Measurements from ENCODE around the gene PLCB2.

Gene PLCB2

GRCh38 chr15:40275523-40275922 is 32.2 kb downstream of the PLCB2 start:
- H3K4me3 ChIP-seq (ENCODE audit: low read depth, low read length), result no peak overlapping the region
- TF ChIP-seq, protein P1, sequence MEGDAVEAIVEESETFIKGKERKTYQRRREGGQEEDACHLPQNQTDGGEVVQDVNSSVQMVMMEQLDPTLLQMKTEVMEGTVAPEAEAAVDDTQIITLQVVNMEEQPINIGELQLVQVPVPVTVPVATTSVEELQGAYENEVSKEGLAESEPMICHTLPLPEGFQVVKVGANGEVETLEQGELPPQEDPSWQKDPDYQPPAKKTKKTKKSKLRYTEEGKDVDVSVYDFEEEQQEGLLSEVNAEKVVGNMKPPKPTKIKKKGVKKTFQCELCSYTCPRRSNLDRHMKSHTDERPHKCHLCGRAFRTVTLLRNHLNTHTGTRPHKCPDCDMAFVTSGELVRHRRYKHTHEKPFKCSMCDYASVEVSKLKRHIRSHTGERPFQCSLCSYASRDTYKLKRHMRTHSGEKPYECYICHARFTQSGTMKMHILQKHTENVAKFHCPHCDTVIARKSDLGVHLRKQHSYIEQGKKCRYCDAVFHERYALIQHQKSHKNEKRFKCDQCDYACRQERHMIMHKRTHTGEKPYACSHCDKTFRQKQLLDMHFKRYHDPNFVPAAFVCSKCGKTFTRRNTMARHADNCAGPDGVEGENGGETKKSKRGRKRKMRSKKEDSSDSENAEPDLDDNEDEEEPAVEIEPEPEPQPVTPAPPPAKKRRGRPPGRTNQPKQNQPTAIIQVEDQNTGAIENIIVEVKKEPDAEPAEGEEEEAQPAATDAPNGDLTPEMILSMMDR (IDR thresholded peaks at IDR 0.05; ENCODE audit: control insufficient read depth, extremely low read depth, insufficient read depth), result no peak
- DNase-seq (ENCODE audit: low read depth), result no peak

DNA sequence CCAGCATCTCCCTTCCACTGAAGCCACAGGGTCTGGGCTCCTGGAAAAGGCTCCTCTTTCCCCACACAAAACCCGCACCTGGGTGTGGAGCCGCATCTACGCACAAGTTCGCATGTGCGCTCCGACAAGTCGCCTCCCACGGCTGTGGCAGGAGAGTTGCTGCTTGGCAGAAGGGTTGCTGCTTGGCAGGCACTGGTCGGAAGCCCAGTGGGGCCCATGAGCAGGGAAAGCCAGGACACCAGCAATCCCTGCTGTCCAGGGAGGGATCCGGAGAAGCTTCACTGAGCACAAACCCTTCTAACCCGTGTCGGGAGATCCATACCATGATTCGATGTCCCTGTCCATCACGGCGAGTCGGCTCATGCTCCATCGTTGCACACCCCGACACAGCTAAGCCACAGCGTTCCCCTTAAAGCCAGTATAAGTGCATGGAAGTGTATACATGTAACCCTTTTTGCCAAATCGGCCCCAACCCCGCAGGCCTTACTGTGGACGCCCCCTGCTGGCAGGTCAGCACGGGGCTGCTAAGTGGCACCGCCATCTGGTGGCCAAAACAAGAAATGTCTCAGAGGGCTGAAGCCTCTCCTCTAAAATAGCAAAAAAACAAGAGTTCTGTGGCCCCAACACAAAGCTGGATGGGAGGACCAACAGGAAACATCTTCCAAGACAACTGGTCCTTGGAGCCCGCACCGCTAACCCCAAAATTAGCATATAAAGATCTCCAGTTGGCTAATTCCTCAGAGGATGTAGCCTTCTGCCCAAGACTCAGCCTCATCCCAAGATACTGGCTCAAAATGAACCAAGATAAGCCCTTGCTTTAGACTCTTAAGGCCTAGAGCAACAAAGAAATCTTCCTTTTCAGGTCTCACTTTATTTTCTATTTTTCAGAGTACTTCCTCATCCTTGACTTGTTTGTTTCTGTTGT is 33.1 kb downstream of the PLCB2 start:
- no peak overlapping the region for H3K4me3 ChIP-seq (ENCODE audit: low read depth, low read length)
- TF ChIP-seq, protein P1 (IDR thresholded peaks at IDR 0.05; ENCODE audit: control insufficient read depth, extremely low read depth, insufficient read depth), result peak; percentile 100
- DNase-seq (ENCODE audit: low read depth), result peak; percentile 43

DNA sequence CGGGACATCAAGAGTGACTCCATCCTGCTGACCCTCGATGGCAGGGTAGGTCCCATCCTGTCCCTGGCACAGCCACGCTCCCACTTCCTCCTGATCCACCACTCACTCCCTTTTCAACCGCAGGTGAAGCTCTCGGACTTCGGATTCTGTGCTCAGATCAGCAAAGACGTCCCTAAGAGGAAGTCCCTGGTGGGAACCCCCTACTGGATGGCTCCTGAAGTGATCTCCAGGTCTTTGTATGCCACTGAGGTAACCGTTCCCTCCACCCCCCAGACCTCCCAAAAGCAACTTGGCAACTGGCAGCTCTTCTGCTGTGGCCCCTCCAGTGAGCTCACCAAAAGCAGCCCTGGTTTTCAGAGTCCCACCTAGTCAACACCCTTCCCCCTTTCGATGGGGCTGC is 34.3 kb downstream of the PLCB2 start:
- TF ChIP-seq, protein P1 (IDR thresholded peaks at IDR 0.05; ENCODE audit: control insufficient read depth, extremely low read depth, insufficient read depth), result no peak
- no peak for DNase-seq (ENCODE audit: low read depth)

GRCh38 chr15:40272485-40273056 is 35.2 kb downstream of the PLCB2 start:
- no peak for DNase-seq (ENCODE audit: low read depth)
- TF ChIP-seq, protein P1 (IDR thresholded peaks at IDR 0.05; ENCODE audit: control insufficient read depth, extremely low read depth, insufficient read depth), result peak; percentile 35
- H3K4me3 ChIP-seq (ENCODE audit: low read depth, low read length), result no peak overlapping the region

More for the DNA sequence above, 34.3 kb downstream of the PLCB2 start:
- H3K4me3 ChIP-seq (ENCODE audit: low read depth, low read length), result no peak overlapping the region

- H3K4me3 ChIP-seq (ENCODE audit: low read depth, low read length), result no peak overlapping the region
- TF ChIP-seq, protein P1 (IDR thresholded peaks at IDR 0.05; ENCODE audit: control insufficient read depth, extremely low read depth, insufficient read depth), result no peak
- DNase-seq (ENCODE audit: low read depth), result no peak
These were observed 35.9 kb downstream of the PLCB2 start for GRCh38 chr15:40271685-40272484.

DNA sequence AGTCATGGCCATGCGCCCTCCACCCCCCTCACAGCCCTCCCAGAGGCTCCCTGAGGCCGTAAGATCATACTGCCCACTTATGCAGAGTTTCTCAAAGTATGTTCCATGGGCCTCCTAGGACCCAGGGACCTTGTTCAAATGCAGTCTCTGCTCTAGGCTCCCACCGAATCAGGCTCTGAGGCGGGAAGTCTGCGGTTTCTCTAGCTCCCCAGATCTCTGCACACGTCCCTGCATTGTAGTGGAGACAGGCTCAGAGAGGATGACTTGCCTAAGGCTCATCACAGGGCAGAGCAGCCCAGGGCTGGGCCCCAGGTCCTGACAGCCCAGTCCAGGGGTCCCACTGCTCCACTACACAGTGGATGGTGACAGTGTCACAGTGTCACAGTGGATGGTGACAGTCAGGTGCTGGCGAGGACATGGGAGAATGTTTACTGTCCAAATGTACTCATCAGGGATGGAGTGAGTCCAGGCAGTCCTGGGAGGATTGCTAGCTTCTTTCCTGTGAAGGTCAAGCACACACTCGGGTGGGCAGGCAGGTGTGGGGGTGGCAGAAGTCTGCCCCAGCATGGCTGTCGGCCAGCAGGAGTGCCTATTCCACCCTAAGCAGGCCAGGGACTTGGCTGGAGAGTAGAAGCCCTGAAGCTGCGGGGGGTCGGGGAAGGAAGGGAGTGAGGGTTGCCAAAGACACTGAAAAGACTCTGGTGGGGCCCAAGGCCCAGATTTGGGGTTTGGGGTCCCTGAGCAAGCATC is 37.3 kb downstream of the PLCB2 start:
- no peak for DNase-seq (ENCODE audit: low read depth)
- no peak overlapping the region for H3K4me3 ChIP-seq (ENCODE audit: low read depth, low read length)
- TF ChIP-seq, protein P1 (IDR thresholded peaks at IDR 0.05; ENCODE audit: control insufficient read depth, extremely low read depth, insufficient read depth), result no peak

All from LNCaP clone FGC (cell line).